Right renal cortex interstitium (tissue), 3 donors: Measurements from ENCODE around the gene NDEL1. TPM values are rescaled to one million over a fixed set of nuclear protein-coding genes. Genes with fewer than 3 reads are reported as not detected.

Source experiments
- DNase-seq, 3 donors: peaks; one replicate each; pipeline ENCODE4 v3.0.0-alpha.2; 2013; ENCODE audit warnings: low read depth in 3 of 3, low spot score in 2 of 3
- polyA plus RNA-seq, 3 donors: library from polyadenylated mRNA; unstranded; fragments of 120-200 nt; gene quantifications; one replicate each; pipeline ENCODE4 v1.2.1, GENCODE V29; 2013; ENCODE audit not compliant: insufficient read length in 3 of 3

The NDEL1 gene
- polyA plus RNA-seq, 3 donors: 44.9 to 54.6 (median 45.9) TPM

GRCh38 chr17:8451933-8452614 lies 16.4 kb downstream of the NDEL1 start:
- no peak for DNase-seq

DNA sequence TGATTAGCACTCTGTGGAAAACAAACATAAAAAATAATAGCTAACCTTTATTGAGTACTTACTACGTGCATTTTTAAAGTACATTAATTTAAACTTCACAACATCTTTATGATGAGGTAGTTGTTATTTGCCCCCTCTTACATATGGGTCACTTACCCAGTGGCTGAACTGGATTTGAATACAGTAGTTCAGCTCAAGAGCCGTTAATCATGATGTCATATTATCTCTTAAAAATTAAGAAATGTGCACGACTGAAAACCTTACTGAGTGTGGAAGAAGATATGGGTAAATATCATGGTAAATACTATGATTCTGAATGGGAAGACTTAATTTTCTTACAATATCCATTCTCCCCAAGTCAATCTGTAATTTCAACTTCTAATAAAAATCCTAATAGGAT lies 17.6 kb downstream of the NDEL1 start:
- DNase-seq: no peak

- DNase-seq: no peak
Observed at GRCh38 chr17:8455665-8456209, 20.1 kb downstream of the NDEL1 start.

GRCh38 chr17:8458128-8458527 lies 22.4 kb downstream of the NDEL1 start:
- no peak for DNase-seq

DNA sequence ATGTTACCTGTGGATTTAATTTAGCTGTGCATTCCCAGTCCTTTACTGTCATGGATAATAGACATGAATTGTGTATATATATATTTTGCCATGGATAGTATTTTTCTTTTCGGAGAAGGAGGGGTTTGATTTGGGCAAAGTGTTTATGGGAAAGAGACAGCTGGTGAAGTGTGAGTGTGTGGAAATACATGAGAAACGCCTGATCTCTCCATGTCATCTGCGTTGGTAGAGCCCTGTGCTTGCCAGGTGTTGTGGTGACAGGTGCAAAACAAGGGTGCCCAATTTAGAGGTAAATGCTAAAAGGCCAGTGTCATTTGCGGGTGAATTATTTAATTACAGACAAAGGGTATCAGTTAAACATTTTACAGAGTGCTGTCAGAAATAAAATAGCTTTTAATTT lies 23.4 kb downstream of the NDEL1 start:
- DNase-seq: no peak

DNA sequence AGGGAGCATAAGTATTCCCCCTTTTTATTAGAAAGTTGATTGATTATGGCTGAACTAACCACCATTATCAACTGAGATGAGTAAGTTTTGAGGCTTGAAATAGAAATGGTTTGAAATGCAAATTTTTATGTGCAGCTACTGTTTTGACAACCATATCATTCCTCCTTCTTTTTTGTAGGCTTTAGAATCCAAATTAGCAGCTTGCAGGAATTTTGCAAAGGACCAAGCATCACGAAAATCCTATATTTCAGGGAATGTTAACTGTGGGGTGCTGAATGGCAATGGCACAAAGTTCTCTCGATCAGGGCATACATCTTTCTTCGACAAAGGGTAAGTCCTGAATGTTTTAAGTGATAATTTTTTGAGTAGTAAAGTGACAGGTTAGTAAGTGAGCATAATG lies 24.1 kb downstream of the NDEL1 start:
- no peak for DNase-seq

DNA sequence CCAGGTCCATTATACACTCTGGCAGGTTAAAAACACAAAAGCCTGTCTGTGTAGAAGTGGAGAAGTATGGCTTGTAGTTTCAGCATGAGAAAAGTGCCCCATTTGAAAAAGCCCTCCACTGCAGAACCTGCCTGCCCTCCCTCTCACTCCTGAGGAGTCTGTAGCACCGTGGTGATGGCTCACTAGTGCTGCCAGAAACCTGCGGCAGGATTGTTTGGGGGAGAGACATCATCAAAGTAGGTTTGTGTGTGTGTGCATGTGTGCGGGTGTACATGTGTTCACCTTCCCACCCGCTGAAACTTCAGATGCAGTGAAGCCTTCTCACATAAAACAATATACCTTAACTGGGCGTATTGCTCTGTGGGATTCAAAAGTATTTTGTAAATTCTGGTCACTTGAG lies 26.9 kb downstream of the NDEL1 start:
- DNase-seq: no peak

- no peak for DNase-seq
Observed at GRCh38 chr17:8463099-8463498, 27.4 kb downstream of the NDEL1 start.

DNA sequence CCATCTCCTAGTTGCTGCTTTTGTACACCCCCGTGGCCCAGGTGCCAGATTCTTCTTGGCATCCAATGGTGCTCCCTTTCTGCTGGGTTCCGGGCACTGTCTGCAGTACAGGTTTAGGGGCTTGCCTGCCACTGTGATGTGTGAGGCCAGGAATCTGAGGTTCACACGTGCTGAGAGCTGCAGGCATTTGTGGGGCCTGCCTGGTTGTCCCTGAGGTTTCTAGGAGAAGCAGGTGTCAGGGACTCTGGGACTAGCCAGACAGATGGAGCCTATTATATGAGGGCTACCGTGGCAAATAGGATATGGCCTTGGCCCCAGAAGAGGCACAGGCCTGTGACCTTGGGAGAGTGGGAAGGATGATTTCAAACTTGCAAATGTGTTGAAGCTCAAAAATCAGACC lies 29.3 kb downstream of the NDEL1 start:
- no peak for DNase-seq

DNA sequence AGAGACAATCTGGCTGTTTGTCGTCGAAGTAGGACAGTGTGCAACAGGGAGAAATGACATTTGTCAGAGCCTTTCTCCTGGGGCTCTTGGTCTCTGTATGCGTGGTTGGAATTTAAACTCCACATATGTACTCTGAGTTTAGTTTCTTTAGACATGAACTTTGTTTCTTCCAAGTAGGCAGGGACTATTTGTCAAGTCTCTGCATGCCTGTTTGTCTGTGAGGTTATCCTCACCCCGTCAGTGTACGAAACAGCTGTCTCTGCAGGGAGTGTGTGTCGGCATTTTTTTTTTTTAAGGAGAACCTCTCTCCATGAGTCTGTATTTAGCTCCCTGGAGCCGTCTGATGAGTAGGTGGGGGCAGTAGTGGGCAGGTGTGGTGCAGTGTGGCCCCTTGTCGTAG lies 29.7 kb downstream of the NDEL1 start:
- no peak for DNase-seq

DNA sequence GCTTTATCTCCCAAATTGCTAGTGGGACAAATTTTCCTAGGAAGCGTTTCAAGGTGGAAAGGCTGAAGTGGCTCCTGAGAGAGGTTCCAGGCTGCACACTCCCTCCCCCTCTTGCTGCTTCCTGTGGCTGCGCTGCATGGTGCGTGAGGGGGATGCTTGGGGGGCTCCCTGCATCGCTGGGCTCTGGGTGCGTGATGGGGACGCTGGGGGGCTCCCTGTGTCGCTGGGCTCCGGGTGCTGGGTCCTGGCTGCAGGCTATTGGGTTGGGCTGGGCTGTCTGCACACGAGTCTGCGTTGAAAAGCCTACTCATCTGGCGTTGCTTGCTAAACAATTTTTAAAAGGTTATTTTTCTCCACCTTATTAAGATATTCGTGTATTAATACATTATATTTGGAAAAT lies 30.1 kb downstream of the NDEL1 start:
- DNase-seq: no peak

- no peak for DNase-seq
Observed at GRCh38 chr17:8466456-8466855, 30.8 kb downstream of the NDEL1 start.

DNA sequence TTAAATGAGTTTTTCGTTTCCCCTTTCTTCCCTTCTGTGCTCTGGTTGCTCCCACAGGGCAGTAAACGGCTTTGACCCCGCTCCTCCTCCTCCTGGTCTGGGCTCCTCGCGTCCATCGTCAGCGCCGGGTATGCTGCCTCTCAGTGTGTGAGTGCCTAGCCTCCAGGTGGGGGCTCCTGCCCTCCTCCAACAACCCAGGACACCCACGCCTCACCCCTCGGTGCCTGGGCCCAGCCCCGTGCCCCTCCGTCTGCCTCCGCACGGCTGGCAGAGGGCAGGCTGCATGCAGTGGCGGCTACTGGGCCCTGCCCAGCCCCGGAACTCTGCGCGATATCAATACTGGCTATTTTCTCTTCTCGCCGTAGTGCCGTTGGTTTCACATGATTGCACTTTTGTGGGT lies 31.2 kb downstream of the NDEL1 start:
- DNase-seq: no peak

- no peak for DNase-seq
Observed at GRCh38 chr17:8467527-8467926, 31.8 kb downstream of the NDEL1 start.

GRCh38 chr17:8468127-8468526 lies 32.4 kb downstream of the NDEL1 start:
- no peak for DNase-seq

DNA sequence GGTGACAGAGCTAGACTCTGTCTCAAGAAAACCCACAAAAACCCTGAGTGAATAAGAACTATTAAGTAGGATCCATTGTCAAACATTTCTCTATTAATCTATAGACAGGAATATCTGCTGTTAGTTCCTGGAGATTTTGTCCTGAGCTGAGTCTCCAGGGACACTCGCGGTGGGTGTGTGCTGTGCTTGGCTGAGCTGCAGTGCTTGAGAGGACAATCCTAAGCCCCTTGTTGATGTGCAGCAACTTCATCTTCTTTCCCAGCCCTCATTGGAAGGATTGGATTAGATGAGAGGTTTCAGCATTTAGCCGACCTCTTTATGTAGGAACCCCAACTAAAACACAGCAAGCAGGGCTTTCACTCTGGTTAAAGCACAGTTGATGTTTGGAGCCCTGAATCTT lies 33.3 kb downstream of the NDEL1 start:
- no peak for DNase-seq

DNA sequence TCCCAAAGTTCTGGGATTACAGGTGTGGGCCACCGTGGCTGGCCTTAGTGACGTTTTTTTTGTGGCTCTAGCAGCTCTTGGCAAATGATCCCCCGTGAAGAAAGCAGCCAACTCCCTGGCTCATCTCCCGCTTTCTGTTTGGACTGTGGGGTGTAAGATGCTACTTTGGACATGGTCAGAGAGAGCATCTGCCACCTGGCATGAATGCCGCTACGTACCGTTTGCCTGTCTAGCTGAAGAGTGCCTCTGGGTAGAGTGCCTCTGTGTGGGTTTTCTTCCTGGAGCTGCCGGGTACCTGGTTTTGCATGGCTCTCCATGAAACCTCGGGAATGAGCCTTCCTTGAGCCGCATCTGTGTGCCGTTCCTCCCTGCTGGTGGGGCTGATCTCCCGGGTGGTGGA lies 34.3 kb downstream of the NDEL1 start:
- DNase-seq: no peak

DNA sequence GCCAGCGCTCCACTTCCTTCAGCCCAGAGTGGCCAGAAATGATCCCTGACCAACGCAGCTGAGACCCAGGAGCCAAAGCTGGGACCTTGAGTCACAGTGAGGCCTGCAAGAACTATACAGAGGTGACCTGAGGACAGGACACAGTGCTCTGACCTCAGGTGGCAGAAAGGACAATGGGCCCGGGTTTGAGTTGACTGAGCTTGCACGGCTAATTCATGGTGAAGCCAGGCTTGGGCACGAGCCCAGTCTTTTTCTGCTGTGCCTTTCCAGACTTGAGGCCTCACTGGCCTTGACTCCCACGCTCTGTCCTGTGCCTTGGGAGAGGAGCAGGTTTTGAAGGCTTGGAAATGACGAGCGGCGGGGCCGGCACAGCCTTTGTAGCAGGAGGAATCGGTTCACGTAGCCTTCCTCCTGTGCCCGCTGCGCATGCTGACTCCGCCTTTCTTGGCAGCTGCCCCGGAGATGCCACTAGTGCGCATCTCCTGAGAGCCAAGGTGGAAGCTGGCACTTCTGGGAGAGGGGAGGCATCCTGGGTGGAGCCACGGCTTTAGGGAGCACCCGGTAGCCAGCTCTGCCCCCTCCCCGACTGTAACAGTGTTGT lies 34.9 kb downstream of the NDEL1 start:
- DNase-seq: no peak

- no peak for DNase-seq
Observed at GRCh38 chr17:8472663-8473062, 37.0 kb downstream of the NDEL1 start.

DNA sequence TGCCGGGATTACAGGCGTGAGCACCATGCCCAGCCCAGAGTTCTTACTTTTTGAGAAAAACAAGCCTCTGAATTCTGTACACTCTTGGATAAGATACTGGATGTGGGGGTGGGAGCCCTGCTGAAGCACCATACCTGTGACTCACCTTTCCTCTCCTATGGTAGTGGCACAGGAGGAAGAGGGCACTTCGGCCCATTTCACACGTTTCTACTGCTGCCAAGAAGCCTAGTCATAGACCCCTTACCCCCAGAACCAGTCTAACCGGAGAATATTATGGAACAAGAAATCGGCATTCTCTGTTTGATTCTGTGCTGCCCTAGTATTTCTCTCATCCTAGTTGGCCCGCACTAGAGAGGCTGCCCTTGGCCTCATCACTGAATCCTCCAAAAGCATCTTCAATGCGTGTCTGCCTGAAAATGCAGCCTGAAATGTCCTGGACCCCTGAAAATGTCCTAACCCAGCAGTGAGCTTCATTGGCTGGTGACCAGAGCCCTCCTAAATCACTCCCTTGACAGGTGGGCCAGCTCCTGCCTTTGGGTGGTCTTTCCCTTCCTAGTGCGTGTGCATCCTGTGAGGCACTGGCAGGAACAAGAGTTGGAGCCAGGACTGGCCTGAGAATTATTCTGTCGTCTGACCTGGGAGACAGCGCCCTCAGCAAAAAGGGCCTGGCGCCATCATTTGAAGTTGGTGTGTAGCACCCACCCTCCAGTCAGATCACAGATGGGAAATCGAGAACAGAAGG lies 37.9 kb downstream of the NDEL1 start:
- no peak for DNase-seq

- DNase-seq: no peak
Observed at GRCh38 chr17:8474826-8475225, 39.1 kb downstream of the NDEL1 start.

DNA sequence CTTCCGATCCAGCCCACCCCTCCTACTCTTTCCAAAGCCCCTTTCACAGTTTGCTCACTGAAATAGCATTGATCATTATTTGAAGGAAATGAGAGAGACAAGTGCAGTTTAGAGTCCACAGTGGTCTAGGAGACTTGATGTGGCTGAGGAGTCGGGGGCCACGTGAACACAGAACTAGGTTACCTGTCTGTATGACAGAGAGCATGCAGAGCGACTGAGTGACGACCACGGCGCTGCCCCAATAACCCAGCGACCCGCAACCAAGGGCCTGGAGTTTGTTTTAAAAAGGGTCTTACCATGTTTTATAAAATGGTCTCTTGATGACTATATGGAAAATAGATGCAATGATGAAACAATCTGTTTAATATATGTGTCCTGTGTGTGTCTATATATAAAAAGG lies 39.5 kb downstream of the NDEL1 start:
- no peak for DNase-seq
